Common myeloid progenitor, CD34-positive (primary cell): ENCODE measurements around the gene RAD51B.
A peak's percentile ranks its signal among the peaks of the same experiment; 100 is the strongest.
"Not testable (repeated sequence)": the region's sequence is repeated elsewhere in the genome, so short reads cannot be mapped to it uniquely, and the experiment has no call there.

Experiments used
- CTCF ChIA-PET: fragments of 350-600 bp; sonication (Branson Sonifier 250); formaldehyde crosslinking; loops from one replicate; lab custom pipeline; 2021; ENCODE audit warnings: antibody characterized with exemption; lab: Charles Lee
- POLR2A ChIA-PET: fragments of 350-600 bp; sonication (Branson Sonifier 250); formaldehyde crosslinking; loops from one replicate; lab custom pipeline; 2021; ENCODE audit warnings: antibody characterized with exemption; lab: Charles Lee
- DNase-seq, 3 donors: peaks; one replicate each; pipeline versions ENCODE4 v3.0.0 to v3.0.0-alpha.2; 2013
- H3K27ac ChIP-seq, 2 experiments: 1 replicate in 1 of 2; 2 replicates in 1 of 2; pipeline ENCODE4 v1.7.0; 2013; ENCODE audit warnings: inconsistent platforms in 2 of 2, low read length in 2 of 2, mild to moderate bottlenecking in 2 of 2, low read depth in 1 of 2, moderate library complexity in 1 of 2; ENCODE audit not compliant: severe bottlenecking in 2 of 2, insufficient read depth in 1 of 2, poor library complexity in 1 of 2
- H3K27me3 ChIP-seq, 5 experiments: replicated peaks in 2 of 5; 1 replicate in 3 of 5; 2 replicates in 2 of 5; pipeline versions ENCODE4 v1.6.1 to v1.7.0; 2013; ENCODE audit warnings: low read length in 4 of 5, mild to moderate bottlenecking in 2 of 5, moderate library complexity in 2 of 5, inconsistent platforms in 1 of 5; ENCODE audit not compliant: insufficient read depth in 5 of 5, control insufficient read depth in 4 of 5
- H3K36me3 ChIP-seq, 4 experiments: 1 replicate in 2 of 4; 2 replicates in 2 of 4; pipeline versions ENCODE4 v1.6.1 to v1.7.0; 2013; ENCODE audit warnings: low read length in 3 of 4, control low read depth in 1 of 4, mild to moderate bottlenecking in 1 of 4; ENCODE audit not compliant: control insufficient read depth in 4 of 4, insufficient read depth in 4 of 4
- H3K4me1 ChIP-seq, 4 experiments: 1 replicate in 3 of 4; 2 replicates in 1 of 4; pipeline versions ENCODE4 v1.6.1 to v1.7.1; 2013; ENCODE audit warnings: low read length in 3 of 4, mild to moderate bottlenecking in 3 of 4, control low read depth in 1 of 4, inconsistent platforms in 1 of 4, moderate library complexity in 1 of 4; ENCODE audit not compliant: control insufficient read depth in 4 of 4, insufficient read depth in 4 of 4; ENCODE audit errors: control extremely low read depth in 1 of 4
- H3K4me3 ChIP-seq, 7 experiments: 1 replicate in 4 of 7; 2 replicates in 3 of 7; pipeline versions ENCODE4 v1.5.1 to v1.7.0; 2013; ENCODE audit warnings: mild to moderate bottlenecking in 7 of 7, low read length in 6 of 7, moderate library complexity in 6 of 7, inconsistent platforms in 2 of 7, low read depth in 2 of 7, control low read depth in 1 of 7; ENCODE audit not compliant: insufficient read depth in 4 of 7, control insufficient read depth in 1 of 7; ENCODE audit errors: extremely low read depth in 1 of 7
- H3K9me3 ChIP-seq, 5 experiments: 1 replicate in 4 of 5; 2 replicates in 1 of 5; pipeline versions ENCODE4 v1.6.1 to v1.7.1; 2013; ENCODE audit warnings: low read length in 4 of 5, mild to moderate bottlenecking in 2 of 5, inconsistent platforms in 1 of 5, low read depth in 1 of 5, moderate library complexity in 1 of 5; ENCODE audit not compliant: control insufficient read depth in 4 of 5, insufficient read depth in 2 of 5; ENCODE audit errors: control extremely low read depth in 1 of 5
- WGBS: methylation state at CpG from one replicate; pipeline ENCODE4 v1.1.5; 2013; ENCODE audit not compliant: insufficient coverage; 5-methylcytosine and 5-hydroxymethylcytosine counted together

The RAD51B gene

GRCh38 chr14:67986131-67986841 lies 166.7 kb downstream of the RAD51B start:
- CTCF ChIA-PET, result interaction anchor here (1.3 to 2.8 kb wide), 2 partner anchors 14 to 42 kb away, joined by 3 to 11 read pairs; no protein-coding TSS in a partner anchor
- H3K27me3 ChIP-seq, result no peaks in the 10 kb centered on the region
- H3K27ac ChIP-seq, result peak overlapping the region in 1 of 2 experiments; percentile 81
- no peaks in the 10 kb centered on the region for H3K36me3 ChIP-seq
- H3K4me3 ChIP-seq, result no peak overlapping the region
- H3K4me1 ChIP-seq, result peaks cover 0 to 36% (median 16%) of the 10 kb centered on the region in 4 experiments
- 100% methylated on average over 1 of the region's 6 CpGs for WGBS
- peak in 2 of 3 donors; percentile 26 to 61 for DNase-seq
- H3K9me3 ChIP-seq, result no peaks in the 10 kb centered on the region
- POLR2A ChIA-PET, result no interaction called here

GRCh38 chr14:67987606-67988005 lies 168.0 kb downstream of the RAD51B start:
- Histone ChIP-seq H3K27ac (peak overlapping the region; percentile 61 to 81), H3K4me1 (peaks cover 0 to 37% (median 16%) of the 10 kb centered on the region in 4 experiments), H3K4me3 (peak overlapping the region in 4 of 7 experiments; percentile 21 to 63 (median 42)), H3K27me3 (no peaks in the 10 kb centered on the region), H3K9me3 (no peaks in the 10 kb centered on the region), H3K36me3 (no peaks in the 10 kb centered on the region)
- ChIA-PET CTCF (no interaction called here), POLR2A (no interaction called here)
- peak; percentile 85 to 97 (median 94) for DNase-seq
- WGBS, result 0% methylated on average over 2 of the region's 5 CpGs

- DNase-seq, result peak in 2 of 3 donors; percentile 42 to 60
- Histone ChIP-seq H3K27ac (peak overlapping the region; percentile 61 to 81), H3K4me1 (peaks cover 0 to 36% (median 16%) of the 10 kb centered on the region in 4 experiments), H3K4me3 (peak overlapping the region in 4 of 7 experiments; percentile 21 to 63 (median 42))
- H3K9me3 ChIP-seq, H3K27me3 ChIP-seq, H3K36me3 ChIP-seq, CTCF ChIA-PET, POLR2A ChIA-PET: not testable (repeated sequence)
- 97% methylated on average over 5 of the region's 7 CpGs for WGBS
Observed at GRCh38 chr14:67988210-67988609, 168.6 kb downstream of the RAD51B start.

DNA sequence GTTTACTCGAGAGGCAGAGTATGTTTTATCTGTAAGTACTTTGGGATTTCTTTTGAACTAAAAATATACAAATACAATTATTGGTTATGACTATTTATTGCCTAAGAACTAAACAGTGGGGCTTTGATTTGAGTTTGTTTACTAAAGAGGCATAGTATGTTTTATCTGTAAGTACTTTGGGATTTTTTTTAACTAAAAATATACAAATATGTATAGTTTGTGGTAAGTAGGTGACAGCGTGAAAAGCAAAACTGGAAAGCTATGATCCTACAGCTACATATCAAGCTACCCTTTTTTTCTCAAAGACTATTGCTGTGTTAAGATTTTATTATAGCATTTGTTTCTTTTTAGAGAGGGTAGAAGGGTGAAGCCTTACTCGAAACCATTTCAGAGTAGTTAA lies 171.0 kb downstream of the RAD51B start:
- Histone ChIP-seq H3K9me3 (no peaks in the 10 kb centered on the region), H3K27ac (no peak overlapping the region), H3K4me3 (no peak overlapping the region), H3K36me3 (no peaks in the 10 kb centered on the region), H3K27me3 (no peaks in the 10 kb centered on the region), H3K4me1 (peaks cover 0 to 36% (median 16%) of the 10 kb centered on the region in 4 experiments)
- WGBS, result no CpG with 5 or more reads among the region's 3 CpGs
- POLR2A ChIA-PET, result no interaction called here
- no peak for DNase-seq
- CTCF ChIA-PET, result no interaction called here

DNA sequence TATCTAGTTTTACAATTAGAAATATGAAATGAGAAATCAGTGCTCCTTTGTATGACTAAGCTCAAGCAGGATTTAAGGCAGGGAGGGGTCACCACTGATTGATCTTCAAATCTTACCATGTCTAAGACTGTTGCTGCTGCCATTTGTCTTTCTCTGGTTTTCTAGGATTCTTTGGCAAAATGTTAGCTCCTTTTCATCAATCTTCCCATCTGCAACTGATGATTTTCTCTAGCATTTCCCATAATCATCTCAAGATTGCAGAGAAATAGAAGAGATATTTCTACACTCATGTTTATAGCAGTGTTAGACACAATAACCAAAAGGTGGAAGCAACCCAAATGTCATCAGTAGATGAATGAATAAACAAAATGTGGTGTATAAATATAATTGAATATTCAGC lies 175.0 kb downstream of the RAD51B start:
- POLR2A ChIA-PET, result no interaction called here
- CTCF ChIA-PET, result interaction anchor here (0.5 kb wide), 1 partner anchor 42 kb away, joined by 3 read pairs; no protein-coding TSS in a partner anchor
- no peak for DNase-seq
- Histone ChIP-seq H3K36me3 (no peaks in the 10 kb centered on the region), H3K4me3 (no peak overlapping the region), H3K4me1 (peaks cover 0 to 15% (median 0%) of the 10 kb centered on the region in 4 experiments), H3K27me3 (no peaks in the 10 kb centered on the region), H3K9me3 (no peaks in the 10 kb centered on the region), H3K27ac (no peak overlapping the region)

DNA sequence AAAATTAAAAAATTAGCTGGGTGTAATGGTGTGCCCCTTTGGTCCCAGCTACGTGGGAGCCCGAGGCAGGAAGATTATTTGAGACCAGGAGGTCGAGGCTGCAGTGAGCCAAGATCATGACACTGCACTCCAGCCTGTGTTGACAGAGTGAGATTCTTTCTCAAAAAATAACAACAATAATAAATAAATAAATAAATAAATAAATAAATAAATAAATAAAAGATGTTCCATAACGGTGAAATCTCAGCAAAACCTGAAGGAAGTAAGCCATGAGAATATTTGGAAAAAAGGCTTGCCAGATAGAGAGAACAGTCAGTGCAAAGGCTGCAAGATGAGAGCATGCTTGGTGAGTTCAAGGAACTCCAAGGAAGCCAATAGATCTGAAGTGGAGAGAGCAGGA lies 176.7 kb downstream of the RAD51B start:
- CTCF ChIA-PET, result no interaction called here
- H3K27me3 ChIP-seq, result no peaks in the 10 kb centered on the region
- no peak for DNase-seq
- peaks cover 0 to 8% (median 0%) of the 10 kb centered on the region in 4 experiments for H3K4me1 ChIP-seq
- POLR2A ChIA-PET, result no interaction called here
- WGBS, result 95% methylated on average over 3 of the region's 4 CpGs
- no peaks in the 10 kb centered on the region for H3K36me3 ChIP-seq
- H3K27ac ChIP-seq, result no peak overlapping the region
- H3K4me3 ChIP-seq, result no peak overlapping the region
- H3K9me3 ChIP-seq, result no peaks in the 10 kb centered on the region

DNA sequence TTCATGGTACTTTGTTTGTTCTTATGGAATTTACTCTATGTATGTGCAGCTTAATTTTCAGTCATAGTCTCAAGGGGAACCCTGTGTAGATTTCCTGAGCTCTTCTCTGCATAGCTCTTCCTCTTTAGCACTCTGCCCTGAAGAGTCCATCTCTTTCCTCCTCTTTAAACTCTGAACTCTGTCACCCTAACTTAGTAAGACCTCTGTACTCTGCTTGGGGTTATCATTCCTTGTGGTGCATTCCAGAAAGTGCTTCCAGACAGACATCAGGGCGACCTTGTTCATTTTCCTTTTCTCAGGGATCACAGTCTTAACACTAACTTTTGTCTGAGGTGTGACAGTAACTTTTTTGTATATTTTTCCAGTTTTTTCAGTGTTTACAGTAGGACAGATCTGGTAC lies 179.3 kb downstream of the RAD51B start:
- CTCF ChIA-PET, result interaction anchor here (1.7 kb wide), 1 partner anchor 12 kb away, joined by 6 read pairs; no protein-coding TSS in a partner anchor
- no peak for DNase-seq
- Histone ChIP-seq H3K4me3 (no peak overlapping the region), H3K9me3 (peaks cover 0 to 3% (median 0%) of the 10 kb centered on the region in 5 experiments), H3K4me1 (peaks cover 0 to 6% (median 0%) of the 10 kb centered on the region in 4 experiments), H3K36me3 (no peaks in the 10 kb centered on the region), H3K27me3 (no peaks in the 10 kb centered on the region), H3K27ac (no peak overlapping the region)
- 100% methylated on average over 1 of the region's 1 CpG for WGBS
- POLR2A ChIA-PET, result interaction anchor here (0.7 kb wide), 1 partner anchor 85 kb away, joined by 3 read pairs; no protein-coding TSS in a partner anchor
